HepG2 (cell line): Measurements from ENCODE around the gene CACNG7. TPM values are rescaled to one million over a fixed set of nuclear protein-coding genes. Genes with fewer than 3 reads are reported as not detected.

Experiments used
- ARID4A ChIP-seq: sonication (generic); formaldehyde crosslinking; IDR thresholded peaks from 2 replicates; pipeline ENCODE4 v1.5.0; 2020; ENCODE audit warnings: mild to moderate bottlenecking, missing genetic modification reagents, borderline replicate concordance
- ATF1 ChIP-seq: IDR thresholded peaks from 2 replicates; pipeline ENCODE4 v1.6.1; 2016; ENCODE audit warnings: mild to moderate bottlenecking, control low read depth
- HDAC6 ChIP-seq: fragments of 200-600 bp; sonication (generic); IDR thresholded peaks from 2 replicates; pipeline ENCODE4 v1.7.0; 2017; ENCODE audit warnings: mild to moderate bottlenecking, antibody characterized with exemption, low read length, low read depth
- HNRNPK ChIP-seq: fragments of 200-400 bp; formaldehyde crosslinking; IDR thresholded peaks from 2 replicates; pipeline ENCODE4 v1.6.1; 2018; ENCODE audit warnings: low read length, low read depth, moderate library complexity, mild to moderate bottlenecking; ENCODE audit not compliant: poor library complexity, severe bottlenecking
- HOXA3 ChIP-seq: sonication (generic); formaldehyde crosslinking; IDR thresholded peaks from 2 replicates; pipeline ENCODE4 v1.5.0; 2020; ENCODE audit warnings: missing genetic modification reagents
- NR2C2 ChIP-seq: sonication (generic); formaldehyde crosslinking; IDR thresholded peaks from 2 replicates; pipeline ENCODE4 v1.4.0; 2020; ENCODE audit warnings: missing genetic modification reagents, mild to moderate bottlenecking, moderate library complexity, borderline replicate concordance
- SP5 ChIP-seq: IDR thresholded peaks from 2 replicates; pipeline ENCODE4 v1.6.1; 2016; ENCODE audit warnings: low read depth, borderline replicate concordance
- TOE1 ChIP-seq: sonication (generic); formaldehyde crosslinking; IDR thresholded peaks from 2 replicates; pipeline ENCODE4 v1.4.0; 2020; ENCODE audit warnings: mild to moderate bottlenecking, missing genetic modification reagents
- ZNF609 ChIP-seq: sonication (generic); formaldehyde crosslinking; IDR thresholded peaks from 2 replicates; pipeline ENCODE4 v1.4.0; 2020; ENCODE audit warnings: mild to moderate bottlenecking, missing genetic modification reagents, borderline replicate concordance
- polyA plus RNA-seq, 8 experiments: library from polyadenylated mRNA; depleted of rRNA in 3 of 8; stranded (reverse) in 7 of 8; unstranded in 1 of 8; fragments of >200 nt; fragmentation: Illumina TruSeq in 4 of 8; extraction: Trizol in 4 of 8; gene quantifications; 2 replicates each; pipeline versions ENCODE4 v1.2.1 to v1.2.3, GENCODE V29; 2011 to 2016; ENCODE audit warnings: low read depth in 4 of 8, missing spikeins in 1 of 8, mixed read lengths in 1 of 8; ENCODE audit not compliant: insufficient read depth in 1 of 8
- total RNA-seq, 5 experiments: library from RNA; depleted of rRNA; stranded (reverse); fragments of >200 nt; fragmentation: Illumina TruSeq; extraction: Trizol; gene quantifications; 2 replicates each; pipeline ENCODE4 v1.2.3, GENCODE V29; 2016; ENCODE audit warnings: low read depth in 1 of 5
- TF ChIP-seq, protein P1 (sequence below): sonication (generic); formaldehyde crosslinking; IDR thresholded peaks from 2 replicates; pipeline ENCODE4 v1.4.0; 2020; ENCODE audit warnings: missing genetic modification reagents
- TF ChIP-seq, protein P2 (sequence below): sonication (generic); formaldehyde crosslinking; IDR thresholded peaks from 2 replicates; pipeline ENCODE4 v1.4.0; 2020; ENCODE audit warnings: missing genetic modification reagents, borderline replicate concordance

CACNG7 gene
- total and polyA plus RNA-seq, 2 of the 13 experiments (the other 11 are each of a cell fraction or from before 2014, with no cell fraction given) = not detected

- TF ChIP-seq, protein P1, sequence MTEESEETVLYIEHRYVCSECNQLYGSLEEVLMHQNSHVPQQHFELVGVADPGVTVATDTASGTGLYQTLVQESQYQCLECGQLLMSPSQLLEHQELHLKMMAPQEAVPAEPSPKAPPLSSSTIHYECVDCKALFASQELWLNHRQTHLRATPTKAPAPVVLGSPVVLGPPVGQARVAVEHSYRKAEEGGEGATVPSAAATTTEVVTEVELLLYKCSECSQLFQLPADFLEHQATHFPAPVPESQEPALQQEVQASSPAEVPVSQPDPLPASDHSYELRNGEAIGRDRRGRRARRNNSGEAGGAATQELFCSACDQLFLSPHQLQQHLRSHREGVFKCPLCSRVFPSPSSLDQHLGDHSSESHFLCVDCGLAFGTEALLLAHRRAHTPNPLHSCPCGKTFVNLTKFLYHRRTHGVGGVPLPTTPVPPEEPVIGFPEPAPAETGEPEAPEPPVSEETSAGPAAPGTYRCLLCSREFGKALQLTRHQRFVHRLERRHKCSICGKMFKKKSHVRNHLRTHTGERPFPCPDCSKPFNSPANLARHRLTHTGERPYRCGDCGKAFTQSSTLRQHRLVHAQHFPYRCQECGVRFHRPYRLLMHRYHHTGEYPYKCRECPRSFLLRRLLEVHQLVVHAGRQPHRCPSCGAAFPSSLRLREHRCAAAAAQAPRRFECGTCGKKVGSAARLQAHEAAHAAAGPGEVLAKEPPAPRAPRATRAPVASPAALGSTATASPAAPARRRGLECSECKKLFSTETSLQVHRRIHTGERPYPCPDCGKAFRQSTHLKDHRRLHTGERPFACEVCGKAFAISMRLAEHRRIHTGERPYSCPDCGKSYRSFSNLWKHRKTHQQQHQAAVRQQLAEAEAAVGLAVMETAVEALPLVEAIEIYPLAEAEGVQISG (CRISPR knock-in tag) = peak; percentile 63
- TF ChIP-seq TOE1 (CRISPR knock-in tag) = no peak
- peak; percentile 42 for TF ChIP-seq HNRNPK
- no peak for TF ChIP-seq ATF1 (CRISPR knock-in tag)
- no peak for TF ChIP-seq HDAC6
- TF ChIP-seq, protein P2, sequence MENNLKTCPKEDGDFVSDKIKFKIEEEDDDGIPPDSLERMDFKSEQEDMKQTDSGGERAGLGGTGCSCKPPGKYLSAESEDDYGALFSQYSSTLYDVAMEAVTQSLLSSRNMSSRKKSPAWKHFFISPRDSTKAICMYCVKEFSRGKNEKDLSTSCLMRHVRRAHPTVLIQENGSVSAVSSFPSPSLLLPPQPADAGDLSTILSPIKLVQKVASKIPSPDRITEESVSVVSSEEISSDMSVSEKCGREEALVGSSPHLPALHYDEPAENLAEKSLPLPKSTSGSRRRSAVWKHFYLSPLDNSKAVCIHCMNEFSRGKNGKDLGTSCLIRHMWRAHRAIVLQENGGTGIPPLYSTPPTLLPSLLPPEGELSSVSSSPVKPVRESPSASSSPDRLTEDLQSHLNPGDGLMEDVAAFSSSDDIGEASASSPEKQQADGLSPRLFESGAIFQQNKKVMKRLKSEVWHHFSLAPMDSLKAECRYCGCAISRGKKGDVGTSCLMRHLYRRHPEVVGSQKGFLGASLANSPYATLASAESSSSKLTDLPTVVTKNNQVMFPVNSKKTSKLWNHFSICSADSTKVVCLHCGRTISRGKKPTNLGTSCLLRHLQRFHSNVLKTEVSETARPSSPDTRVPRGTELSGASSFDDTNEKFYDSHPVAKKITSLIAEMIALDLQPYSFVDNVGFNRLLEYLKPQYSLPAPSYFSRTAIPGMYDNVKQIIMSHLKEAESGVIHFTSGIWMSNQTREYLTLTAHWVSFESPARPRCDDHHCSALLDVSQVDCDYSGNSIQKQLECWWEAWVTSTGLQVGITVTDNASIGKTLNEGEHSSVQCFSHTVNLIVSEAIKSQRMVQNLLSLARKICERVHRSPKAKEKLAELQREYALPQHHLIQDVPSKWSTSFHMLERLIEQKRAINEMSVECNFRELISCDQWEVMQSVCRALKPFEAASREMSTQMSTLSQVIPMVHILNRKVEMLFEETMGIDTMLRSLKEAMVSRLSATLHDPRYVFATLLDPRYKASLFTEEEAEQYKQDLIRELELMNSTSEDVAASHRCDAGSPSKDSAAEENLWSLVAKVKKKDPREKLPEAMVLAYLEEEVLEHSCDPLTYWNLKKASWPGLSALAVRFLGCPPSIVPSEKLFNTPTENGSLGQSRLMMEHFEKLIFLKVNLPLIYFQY (CRISPR knock-in tag) = no peak
- peak; percentile 70; the same call in 1 of the 2 replicates for TF ChIP-seq ZNF609 (CRISPR knock-in tag)
- peak; percentile 50; the same call in 1 of the 2 replicates for TF ChIP-seq NR2C2 (CRISPR knock-in tag)
- TF ChIP-seq HOXA3 (CRISPR knock-in tag) = peak; percentile 65; the same call in 1 of the 2 replicates
- peak; percentile 91 for TF ChIP-seq SP5
- peak; percentile 88; the same call in 1 of the 2 replicates for TF ChIP-seq ARID4A
Measured at GRCh38 chr19:53867225-53868090, 41.6 kb upstream of the CACNG7 start, which contains the start of gene MYADM (continued).
